Glomerular visceral epithelial cell (primary cell): ENCODE results near the gene PRKCH.
"Not testable (repeated sequence)": the region's sequence is repeated elsewhere in the genome, so short reads cannot be mapped to it uniquely, and the experiment has no call there.

Experiments used
- DNase-seq: peaks from one replicate; pipeline ENCODE4 v3.0.0-alpha.2; 2016; ENCODE audit errors: extremely low spot score

The PRKCH gene

GRCh38 chr14:61392297-61392696 lies 70.9 kb downstream of the PRKCH start:
- DNase-seq, result no peak

- DNase-seq, result no peak
Observed at GRCh38 chr14:61394542-61394941, 73.2 kb downstream of the PRKCH start.

GRCh38 chr14:61395115-61395725 lies 73.8 kb downstream of the PRKCH start:
- DNase-seq, result no peak

GRCh38 chr14:61396279-61396678 lies 74.9 kb downstream of the PRKCH start:
- no peak for DNase-seq

- no peak for DNase-seq
Observed at GRCh38 chr14:61396694-61397093, 75.3 kb downstream of the PRKCH start.

GRCh38 chr14:61397615-61398014 lies 76.2 kb downstream of the PRKCH start:
- no peak for DNase-seq

- no peak for DNase-seq
Observed at GRCh38 chr14:61398221-61398620, 76.8 kb downstream of the PRKCH start.

GRCh38 chr14:61399365-61399764 lies 78.0 kb downstream of the PRKCH start:
- no peak for DNase-seq

GRCh38 chr14:61401461-61401860 lies 80.1 kb downstream of the PRKCH start:
- DNase-seq, result no peak

- no peak for DNase-seq
Observed at GRCh38 chr14:61403411-61403810, 82.0 kb downstream of the PRKCH start.

GRCh38 chr14:61404637-61405036 lies 83.3 kb downstream of the PRKCH start:
- DNase-seq, result no peak

- no peak for DNase-seq
Observed at GRCh38 chr14:61406198-61406597, 84.8 kb downstream of the PRKCH start.

GRCh38 chr14:61406675-61407074 lies 85.3 kb downstream of the PRKCH start:
- DNase-seq, result no peak

- no peak for DNase-seq
Observed at GRCh38 chr14:61408498-61408897, 87.1 kb downstream of the PRKCH start.

GRCh38 chr14:61409782-61410181 lies 88.4 kb downstream of the PRKCH start:
- no peak for DNase-seq

- not testable (repeated sequence) for DNase-seq
Observed at GRCh38 chr14:61415934-61416333, 94.6 kb downstream of the PRKCH start.

- DNase-seq, result no peak
Observed at GRCh38 chr14:61416591-61416990, 95.2 kb downstream of the PRKCH start.

- no peak for DNase-seq
Observed at GRCh38 chr14:61417141-61417540, 95.8 kb downstream of the PRKCH start.

- DNase-seq, result no peak
Observed at GRCh38 chr14:61417883-61418455, 96.6 kb downstream of the PRKCH start.

- no peak for DNase-seq
Observed at GRCh38 chr14:61418746-61419145, 97.4 kb downstream of the PRKCH start.

GRCh38 chr14:61419201-61419600 lies 97.8 kb downstream of the PRKCH start:
- DNase-seq, result no peak

GRCh38 chr14:61420326-61420725 lies 98.9 kb downstream of the PRKCH start:
- DNase-seq, result no peak

GRCh38 chr14:61421212-61421923 lies 100.0 kb downstream of the PRKCH start:
- no peak for DNase-seq
